ENCODE measurements around the gene CBX1. TPM values are rescaled to one million over a fixed set of nuclear protein-coding genes. Genes with fewer than 3 reads are reported as not detected.

CBX1 gene
- total RNA-seq, 1 donor from 2014 or later: 20.2 TPM

- H3K4me1 ChIP-seq: no peaks in the 10 kb centered on the region
- TF ChIP-seq CTCF (IDR thresholded peaks at IDR 0.05): no peak
- H3K27me3 ChIP-seq: no peaks in the 10 kb centered on the region
- no peak overlapping the region for H3K27ac ChIP-seq
- intact Hi-C loops (cut with DNase I): no loop called here
- no peak for DNase-seq (ENCODE audit: low spot score in 2 of 2)
- H3K36me3 ChIP-seq: peaks cover 38 to 69% of the 10 kb centered on the region in 2 donors
- H3K4me3 ChIP-seq: no peak overlapping the region
- no peaks in the 10 kb centered on the region for H3K9me3 ChIP-seq
Measured at GRCh38 chr17:48123111-48123510, 21.8 kb upstream of the CBX1 start.

DNA sequence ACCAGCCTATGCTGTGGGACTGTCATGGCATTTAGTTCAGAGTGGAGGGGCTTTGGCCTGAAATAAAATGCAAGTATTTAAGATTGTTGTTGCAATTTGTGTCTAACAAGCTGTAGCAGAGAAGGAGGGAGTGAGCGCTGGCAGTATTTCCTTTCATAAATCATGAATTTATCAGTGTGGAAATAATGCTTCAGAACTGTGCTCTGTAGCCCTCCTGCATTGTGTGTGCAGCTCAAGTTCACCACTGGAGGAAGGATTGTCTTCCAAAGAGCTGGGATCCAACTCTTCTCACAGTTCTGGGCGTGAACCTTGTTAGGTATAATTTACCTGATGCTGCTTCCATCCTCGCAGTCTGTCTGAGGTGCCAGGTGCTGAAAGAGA lies 21.4 kb upstream of the CBX1 start:
- Histone ChIP-seq H3K4me3 (no peak overlapping the region), H3K27me3 (no peaks in the 10 kb centered on the region), H3K36me3 (peaks cover 40 to 74% of the 10 kb centered on the region in 2 donors), H3K9me3 (no peaks in the 10 kb centered on the region), H3K4me1 (no peaks in the 10 kb centered on the region), H3K27ac (no peak overlapping the region)
- no peak for DNase-seq (ENCODE audit: low spot score in 2 of 2)
- no peak for TF ChIP-seq CTCF (IDR thresholded peaks at IDR 0.05)
- intact Hi-C loops (cut with DNase I): no loop called here

DNA sequence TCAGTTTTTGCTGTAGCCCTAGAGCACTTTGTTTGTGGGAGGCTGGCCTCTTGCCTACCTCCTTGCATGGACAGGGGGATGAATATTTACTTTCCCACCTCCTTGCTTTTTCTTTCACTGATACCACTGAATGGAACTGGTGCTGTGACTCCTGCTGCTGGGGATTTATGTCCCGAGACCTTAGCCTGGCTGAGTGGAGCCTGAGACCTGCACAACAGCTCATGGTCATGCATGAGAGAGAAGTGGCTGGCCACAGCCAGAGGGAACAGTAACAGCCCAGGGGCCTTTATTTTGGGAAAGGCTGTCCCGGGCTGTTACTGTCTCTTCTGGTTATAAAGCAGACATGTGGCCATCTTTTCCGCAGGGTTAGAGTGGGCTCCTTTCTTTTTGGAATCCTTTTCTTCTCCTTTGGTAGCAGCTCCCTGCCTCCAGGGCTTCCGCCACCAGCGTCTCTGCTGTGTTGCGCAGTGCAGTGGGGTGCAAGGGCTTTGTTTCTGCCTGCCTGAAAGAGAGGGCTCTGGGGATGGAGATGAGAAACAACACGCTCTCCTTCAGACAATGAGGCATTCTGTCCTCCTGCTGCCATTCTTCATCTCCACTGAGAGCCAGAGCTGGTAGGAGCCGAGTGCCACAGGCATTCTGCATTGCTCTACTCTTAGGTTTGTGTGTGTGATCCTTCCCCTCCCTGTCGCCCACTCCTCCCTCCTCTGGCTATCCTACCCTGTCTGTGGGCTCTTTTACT lies 20.8 kb upstream of the CBX1 start:
- Histone ChIP-seq H3K27me3 (no peaks in the 10 kb centered on the region), H3K36me3 (peaks cover 44 to 79% of the 10 kb centered on the region in 2 donors), H3K9me3 (no peaks in the 10 kb centered on the region), H3K27ac (no peak overlapping the region), H3K4me3 (no peak overlapping the region), H3K4me1 (no peaks in the 10 kb centered on the region)
- intact Hi-C loops (cut with DNase I): no loop called here
- no peak for DNase-seq (ENCODE audit: low spot score in 2 of 2)
- no peak for TF ChIP-seq CTCF (IDR thresholded peaks at IDR 0.05)

GRCh38 chr17:48113201-48113676 lies 12.0 kb upstream of the CBX1 start:
- no peak for DNase-seq (ENCODE audit: low spot score in 2 of 2)
- intact Hi-C loops (cut with DNase I): no loop called here
- H3K9me3 ChIP-seq: no peaks in the 10 kb centered on the region
- peaks cover 27 to 49% of the 10 kb centered on the region in 2 donors for H3K36me3 ChIP-seq
- TF ChIP-seq CTCF (IDR thresholded peaks at IDR 0.05): no peak
- H3K4me1 ChIP-seq: peaks cover 4 to 7% of the 10 kb centered on the region in 2 donors
- H3K27me3 ChIP-seq: no peaks in the 10 kb centered on the region
- no peak overlapping the region for H3K27ac ChIP-seq
- no peak overlapping the region for H3K4me3 ChIP-seq

GRCh38 chr17:48111937-48112241 lies 10.6 kb upstream of the CBX1 start:
- no peaks in the 10 kb centered on the region for H3K27me3 ChIP-seq
- H3K4me3 ChIP-seq: no peak overlapping the region
- intact Hi-C loops (cut with DNase I): no loop called here
- peaks cover 5 to 7% of the 10 kb centered on the region in 2 donors for H3K4me1 ChIP-seq
- H3K9me3 ChIP-seq: no peaks in the 10 kb centered on the region
- DNase-seq (ENCODE audit: low spot score in 2 of 2): no peak
- no peak overlapping the region for H3K27ac ChIP-seq
- H3K36me3 ChIP-seq: peaks cover 21 to 37% of the 10 kb centered on the region in 2 donors
- no peak for TF ChIP-seq CTCF (IDR thresholded peaks at IDR 0.05)
